Ishikawa (cell line): Measurements from ENCODE around the gene RIMS4.

ENCODE experiments used
- CEBPB ChIP-seq: IDR thresholded peaks from 2 replicates; pipeline ENCODE4 v1.6.1; 2012
- CREB1 ChIP-seq: IDR thresholded peaks from 2 replicates; pipeline ENCODE4 v1.6.1; 2012; ENCODE audit warnings: low read depth
- EGR1 ChIP-seq: IDR thresholded peaks from 2 replicates; pipeline ENCODE4 v1.6.1; 2012
- EP300 ChIP-seq: IDR thresholded peaks from 2 replicates; pipeline ENCODE4 v1.6.1; 2012; ENCODE audit warnings: borderline replicate concordance
- FOXM1 ChIP-seq: IDR thresholded peaks from 2 replicates; pipeline ENCODE4 v1.6.1; 2012; ENCODE audit warnings: low read depth, borderline replicate concordance
- NFIC ChIP-seq: IDR thresholded peaks from 2 replicates; pipeline ENCODE4 v1.6.1; 2012
- RAD21 ChIP-seq: IDR thresholded peaks from 2 replicates; pipeline ENCODE4 v1.6.1; 2012; ENCODE audit warnings: low read depth
- TAF1 ChIP-seq: IDR thresholded peaks from 2 replicates; pipeline ENCODE4 v1.6.1; 2012; ENCODE audit warnings: low read depth, mild to moderate bottlenecking
- TCF12 ChIP-seq: IDR thresholded peaks from 2 replicates; pipeline ENCODE4 v1.6.1; 2012; ENCODE audit warnings: low read depth
- TEAD4 ChIP-seq: IDR thresholded peaks from 2 replicates; pipeline ENCODE4 v1.6.1; 2012
- YY1 ChIP-seq: IDR thresholded peaks from 2 replicates; pipeline ENCODE4 v1.6.1; 2012; ENCODE audit warnings: low read depth
- ZBTB7A ChIP-seq: IDR thresholded peaks from 2 replicates; pipeline ENCODE4 v1.6.1; 2012; ENCODE audit warnings: low read depth
- TF ChIP-seq, protein P1 (sequence below): IDR thresholded peaks from 2 replicates; pipeline ENCODE4 v1.6.1; 2012
- TF ChIP-seq, protein P2 (sequence below): IDR thresholded peaks from 2 replicates; pipeline ENCODE4 v1.6.1; 2012; ENCODE audit warnings: low read depth, mild to moderate bottlenecking
- TF ChIP-seq, protein P3 (sequence below): IDR thresholded peaks from 2 replicates; pipeline ENCODE4 v1.6.1; 2012

The RIMS4 gene

GRCh38 chr20:44709797-44710196, 100.5 kb downstream of the RIMS4 start:
- TF ChIP-seq, protein P1, sequence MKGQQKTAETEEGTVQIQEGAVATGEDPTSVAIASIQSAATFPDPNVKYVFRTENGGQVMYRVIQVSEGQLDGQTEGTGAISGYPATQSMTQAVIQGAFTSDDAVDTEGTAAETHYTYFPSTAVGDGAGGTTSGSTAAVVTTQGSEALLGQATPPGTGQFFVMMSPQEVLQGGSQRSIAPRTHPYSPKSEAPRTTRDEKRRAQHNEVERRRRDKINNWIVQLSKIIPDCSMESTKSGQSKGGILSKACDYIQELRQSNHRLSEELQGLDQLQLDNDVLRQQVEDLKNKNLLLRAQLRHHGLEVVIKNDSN: no peak
- TF ChIP-seq CEBPB: no peak
- TF ChIP-seq, protein P2, sequence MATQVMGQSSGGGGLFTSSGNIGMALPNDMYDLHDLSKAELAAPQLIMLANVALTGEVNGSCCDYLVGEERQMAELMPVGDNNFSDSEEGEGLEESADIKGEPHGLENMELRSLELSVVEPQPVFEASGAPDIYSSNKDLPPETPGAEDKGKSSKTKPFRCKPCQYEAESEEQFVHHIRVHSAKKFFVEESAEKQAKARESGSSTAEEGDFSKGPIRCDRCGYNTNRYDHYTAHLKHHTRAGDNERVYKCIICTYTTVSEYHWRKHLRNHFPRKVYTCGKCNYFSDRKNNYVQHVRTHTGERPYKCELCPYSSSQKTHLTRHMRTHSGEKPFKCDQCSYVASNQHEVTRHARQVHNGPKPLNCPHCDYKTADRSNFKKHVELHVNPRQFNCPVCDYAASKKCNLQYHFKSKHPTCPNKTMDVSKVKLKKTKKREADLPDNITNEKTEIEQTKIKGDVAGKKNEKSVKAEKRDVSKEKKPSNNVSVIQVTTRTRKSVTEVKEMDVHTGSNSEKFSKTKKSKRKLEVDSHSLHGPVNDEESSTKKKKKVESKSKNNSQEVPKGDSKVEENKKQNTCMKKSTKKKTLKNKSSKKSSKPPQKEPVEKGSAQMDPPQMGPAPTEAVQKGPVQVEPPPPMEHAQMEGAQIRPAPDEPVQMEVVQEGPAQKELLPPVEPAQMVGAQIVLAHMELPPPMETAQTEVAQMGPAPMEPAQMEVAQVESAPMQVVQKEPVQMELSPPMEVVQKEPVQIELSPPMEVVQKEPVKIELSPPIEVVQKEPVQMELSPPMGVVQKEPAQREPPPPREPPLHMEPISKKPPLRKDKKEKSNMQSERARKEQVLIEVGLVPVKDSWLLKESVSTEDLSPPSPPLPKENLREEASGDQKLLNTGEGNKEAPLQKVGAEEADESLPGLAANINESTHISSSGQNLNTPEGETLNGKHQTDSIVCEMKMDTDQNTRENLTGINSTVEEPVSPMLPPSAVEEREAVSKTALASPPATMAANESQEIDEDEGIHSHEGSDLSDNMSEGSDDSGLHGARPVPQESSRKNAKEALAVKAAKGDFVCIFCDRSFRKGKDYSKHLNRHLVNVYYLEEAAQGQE: no peak
- TF ChIP-seq, protein P3, sequence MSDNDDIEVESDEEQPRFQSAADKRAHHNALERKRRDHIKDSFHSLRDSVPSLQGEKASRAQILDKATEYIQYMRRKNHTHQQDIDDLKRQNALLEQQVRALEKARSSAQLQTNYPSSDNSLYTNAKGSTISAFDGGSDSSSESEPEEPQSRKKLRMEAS: no peak

- TF ChIP-seq NFIC (no peak), ZBTB7A (no peak), TEAD4 (no peak), EGR1 (no peak), YY1 (no peak), EP300 (no peak), RAD21 (no peak), CEBPB (no peak), TAF1 (no peak), TCF12 (no peak)
These were observed 101.0 kb downstream of the RIMS4 start for GRCh38 chr20:44709380-44709779.

- no peak for TF ChIP-seq RAD21
- TF ChIP-seq TAF1: no peak
- TF ChIP-seq, protein P1: no peak
- TF ChIP-seq TEAD4: no peak
- no peak for TF ChIP-seq TCF12
- no peak for TF ChIP-seq YY1
- TF ChIP-seq, protein P2: no peak
- no peak for TF ChIP-seq ZBTB7A
- no peak for TF ChIP-seq EGR1
- TF ChIP-seq, protein P3: no peak
- no peak for TF ChIP-seq EP300
- no peak for TF ChIP-seq CEBPB
- no peak for TF ChIP-seq FOXM1
- TF ChIP-seq CREB1: no peak
- no peak for TF ChIP-seq NFIC
These were observed 103.2 kb downstream of the RIMS4 start for GRCh38 chr20:44707018-44707579.

GRCh38 chr20:44706301-44707017, 103.9 kb downstream of the RIMS4 start:
- TF ChIP-seq YY1 (no peak), ZBTB7A (no peak), EGR1 (no peak), NFIC (no peak), CREB1 (no peak), CEBPB (no peak), RAD21 (no peak), TAF1 (no peak), FOXM1 (no peak), TEAD4 (no peak), TCF12 (no peak), EP300 (no peak)
- TF ChIP-seq, protein P2: no peak
- TF ChIP-seq, protein P3: no peak
- TF ChIP-seq, protein P1: no peak
